Transverse colon (tissue), 3 donors: Measurements from ENCODE around the gene SRSF4.

Experiments
- CTCF ChIP-seq, 5 experiments: fragments of 200-600 bp in 3 of 5; fragments of 450-650 bp in 2 of 5; sonication (generic) in 3 of 5; IDR thresholded peaks; 1 replicate in 2 of 5; 2 replicates in 3 of 5; pipeline ENCODE4 v1.5.1; 2016 to 2017; ENCODE audit warnings: antibody characterized with exemption in 5 of 5, inconsistent platforms in 3 of 5, mild to moderate bottlenecking in 2 of 5, moderate library complexity in 1 of 5
- POLR2A ChIP-seq: fragments of 450-650 bp; IDR thresholded peaks from one replicate; pipeline ENCODE4 v1.6.1; 2016; ENCODE audit warnings: antibody characterized with exemption, mild to moderate bottlenecking, moderate library complexity

GRCh38 chr1:29157269-29157601 lies 24.5 kb downstream of the SRSF4 start:
- TF ChIP-seq CTCF (IDR thresholded peaks at IDR 0.05) (no peak), POLR2A (no peak)
